ENCODE results near the gene ZNF184. TPM values are rescaled to one million over a fixed set of nuclear protein-coding genes. Genes with fewer than 3 reads are reported as not detected.

Gene ZNF184
- total and polyA plus RNA-seq, 2 of the 4 experiments (the other 2 are of a cell fraction): 2.8 to 8.1 TPM

DNA sequence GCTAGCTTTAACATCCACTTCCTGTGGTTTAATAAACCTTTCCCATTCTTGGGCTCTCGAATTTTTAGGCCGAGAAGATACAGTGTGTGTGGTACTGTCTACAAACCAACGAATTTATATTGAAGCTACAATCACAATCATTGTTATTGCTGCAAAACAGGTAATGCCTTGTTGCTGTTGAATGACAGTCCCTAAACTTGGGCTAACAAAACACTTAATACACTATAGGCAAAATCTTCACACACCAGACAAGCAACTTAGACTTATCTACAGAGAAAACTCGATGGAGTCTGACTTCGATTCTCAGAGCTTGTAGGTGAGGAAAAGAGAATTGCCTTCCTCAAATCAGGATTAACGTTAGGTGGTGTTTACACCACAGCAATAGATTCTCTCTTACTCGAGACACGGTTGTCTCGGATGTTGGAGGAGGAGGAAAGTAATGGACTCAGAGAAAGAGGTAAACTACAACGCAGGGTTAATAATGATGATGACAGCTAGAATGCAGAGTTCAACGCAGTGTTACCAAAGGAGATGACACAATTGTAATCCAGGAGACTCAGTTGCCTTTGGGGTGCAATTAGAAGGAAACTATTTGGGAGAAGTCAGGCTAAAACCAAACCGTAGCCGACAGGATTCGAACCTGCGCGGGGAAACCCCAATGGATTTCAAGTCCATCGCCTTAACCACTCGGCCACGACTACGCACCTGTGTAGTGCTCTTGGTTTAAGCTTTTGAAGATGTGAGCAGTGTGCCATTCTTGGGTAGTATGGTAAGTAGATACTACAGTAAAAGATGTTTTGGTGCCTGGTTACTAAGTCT lies 32.5 kb upstream of the ZNF184 start:
- Histone ChIP-seq H3K9me1 (ENCODE audit: insufficient read depth, low read length) (no peaks in the 10 kb centered on the region), H3K4me1 (ENCODE audit: control insufficient read depth, insufficient read depth, low read length) (no peaks in the 10 kb centered on the region), H4K8ac (ENCODE audit: low read depth in 2 of 2, low read length in 2 of 2) (no peak overlapping the region), H2BK120ac (ENCODE audit: low read depth, low read length) (no peak overlapping the region), H4K91ac (ENCODE audit: insufficient read depth, low read depth, low read length) (no peak overlapping the region), H3K79me1 (ENCODE audit: low read depth in 1 of 2, low read length in 2 of 2) (no peaks in the 10 kb centered on the region), H3K27ac (ENCODE audit: insufficient read depth, low read length) (no peak overlapping the region), H4K5ac (ENCODE audit: low read depth, low read length) (no peak overlapping the region), H2AK9ac (replicated peaks; ENCODE audit: low read depth, low read length, poor library complexity) (no peak overlapping the region), H3K23ac (ENCODE audit: low read depth, low read length) (no peak overlapping the region), H2AK5ac (ENCODE audit: low read depth, low read length) (no peak overlapping the region), H3K9ac (ENCODE audit: low read depth, low read length) (no peak overlapping the region), H3K4me2 (ENCODE audit: low read depth, low read length) (no peak overlapping the region), H3K9me3 (ENCODE audit: control insufficient read depth, insufficient read depth, low read length) (no peaks in the 10 kb centered on the region), H3K56ac (ENCODE audit: extremely low read depth, insufficient read depth, low read length) (no peak overlapping the region), H4K20me1 (ENCODE audit: insufficient read depth, low read length) (peaks cover 5% of the 10 kb centered on the region; the same call in 1 of the 2 replicates), H2AFZ (replicated peaks; ENCODE audit: low read length, poor library complexity) (no peak overlapping the region), H3K14ac (replicated peaks; ENCODE audit: low read depth, low read length) (no peak overlapping the region), H3K4me3 (ENCODE audit: insufficient read depth, low read depth, low read length) (no peak overlapping the region), H2BK20ac (ENCODE audit: low read depth, low read length) (no peak overlapping the region), H3K4ac (ENCODE audit: low read depth, low read length) (no peak overlapping the region), H2BK5ac (ENCODE audit: low read depth, low read length, poor library complexity, severe bottlenecking) (no peak overlapping the region), H3K27me3 (ENCODE audit: control insufficient read depth, insufficient read depth, low read length) (no peaks in the 10 kb centered on the region), H3K36me3 (ENCODE audit: control insufficient read depth, insufficient read depth, low read length) (no peaks in the 10 kb centered on the region), H3K18ac (ENCODE audit: low read depth, low read length) (no peak overlapping the region), H2BK15ac (ENCODE audit: low read depth, low read length) (no peak overlapping the region)
- DNase-seq (peak; percentile 77), ATAC-seq (ENCODE audit: low read depth) (peak; percentile 59)
- no TSS peak for BruUV-seq (replicated peaks)
- TF ChIP-seq MAZ (IDR thresholded peaks at IDR 0.05; ENCODE audit: borderline replicate concordance, low read depth, low read length) (no peak), MAFK (IDR thresholded peaks at IDR 0.05; ENCODE audit: low read depth, low read length) (peak; percentile 11; the same call in 1 of the 2 replicates), NFE2L2 (IDR thresholded peaks at IDR 0.05; ENCODE audit: low read depth, low read length) (no peak), SMC3 (IDR thresholded peaks at IDR 0.05; ENCODE audit: low read depth, low read length) (no peak), RFX5 (IDR thresholded peaks at IDR 0.05; ENCODE audit: low read depth, low read length) (no peak), FOS (IDR thresholded peaks at IDR 0.05; ENCODE audit: low read depth, low read length) (peak; percentile 14; the same call in 1 of the 2 replicates), CEBPB (IDR thresholded peaks at IDR 0.05; ENCODE audit: low read depth, low read length) (peak; percentile 33; the same call in 1 of the 2 replicates), RAD21 (IDR thresholded peaks at IDR 0.05; ENCODE audit: low read length) (no peak)
- TF ChIP-seq, protein P1, sequence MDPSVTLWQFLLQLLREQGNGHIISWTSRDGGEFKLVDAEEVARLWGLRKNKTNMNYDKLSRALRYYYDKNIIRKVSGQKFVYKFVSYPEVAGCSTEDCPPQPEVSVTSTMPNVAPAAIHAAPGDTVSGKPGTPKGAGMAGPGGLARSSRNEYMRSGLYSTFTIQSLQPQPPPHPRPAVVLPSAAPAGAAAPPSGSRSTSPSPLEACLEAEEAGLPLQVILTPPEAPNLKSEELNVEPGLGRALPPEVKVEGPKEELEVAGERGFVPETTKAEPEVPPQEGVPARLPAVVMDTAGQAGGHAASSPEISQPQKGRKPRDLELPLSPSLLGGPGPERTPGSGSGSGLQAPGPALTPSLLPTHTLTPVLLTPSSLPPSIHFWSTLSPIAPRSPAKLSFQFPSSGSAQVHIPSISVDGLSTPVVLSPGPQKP (IDR thresholded peaks at IDR 0.05; ENCODE audit: borderline replicate concordance, low read depth, low read length): no peak
- TF ChIP-seq, protein P2, sequence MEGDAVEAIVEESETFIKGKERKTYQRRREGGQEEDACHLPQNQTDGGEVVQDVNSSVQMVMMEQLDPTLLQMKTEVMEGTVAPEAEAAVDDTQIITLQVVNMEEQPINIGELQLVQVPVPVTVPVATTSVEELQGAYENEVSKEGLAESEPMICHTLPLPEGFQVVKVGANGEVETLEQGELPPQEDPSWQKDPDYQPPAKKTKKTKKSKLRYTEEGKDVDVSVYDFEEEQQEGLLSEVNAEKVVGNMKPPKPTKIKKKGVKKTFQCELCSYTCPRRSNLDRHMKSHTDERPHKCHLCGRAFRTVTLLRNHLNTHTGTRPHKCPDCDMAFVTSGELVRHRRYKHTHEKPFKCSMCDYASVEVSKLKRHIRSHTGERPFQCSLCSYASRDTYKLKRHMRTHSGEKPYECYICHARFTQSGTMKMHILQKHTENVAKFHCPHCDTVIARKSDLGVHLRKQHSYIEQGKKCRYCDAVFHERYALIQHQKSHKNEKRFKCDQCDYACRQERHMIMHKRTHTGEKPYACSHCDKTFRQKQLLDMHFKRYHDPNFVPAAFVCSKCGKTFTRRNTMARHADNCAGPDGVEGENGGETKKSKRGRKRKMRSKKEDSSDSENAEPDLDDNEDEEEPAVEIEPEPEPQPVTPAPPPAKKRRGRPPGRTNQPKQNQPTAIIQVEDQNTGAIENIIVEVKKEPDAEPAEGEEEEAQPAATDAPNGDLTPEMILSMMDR (conservative IDR thresholded peaks at IDR 0.05; ENCODE audit: low read depth, low read length): no peak
- intact Hi-C loops (cut with micrococcal nuclease): no loop called here
- 3% methylated on average over 5 of the region's 20 CpGs; no CpG with 5 or more reads in 1 of the 2 experiments for WGBS, 2 experiments (ENCODE audit: extremely low coverage in 2 of 2, insufficient read length in 1 of 2)
- in situ Hi-C loops (cut with MboI; ENCODE audit: low sequenced_read_pairs): no loop called here
- dilution Hi-C loops (cut with HindIII; ENCODE audit: low sequenced_read_pairs, unreplicated experiment): no loop called here
- POLR2A ChIA-PET (ENCODE audit: unreplicated experiment): no interaction called here
- CTCF ChIA-PET: no interaction called here

Measured in IMR-90 (cell line).